NCI-H1694 (cell line): Measurements from ENCODE around the gene SPZ1.
A peak's percentile ranks its signal among the peaks of the same experiment; 100 is the strongest.
"Not testable (repeated sequence)": the region's sequence is repeated elsewhere in the genome, so short reads cannot be mapped to it uniquely, and the experiment has no call there.

Source experiments
- DNase-seq: peaks from one replicate; lab custom pipeline; 2025; lab: John Stamatoyannopoulos, UW

SPZ1 gene

GRCh38 chr5:80319702-80320101, at the start of gene SPZ1:
SPZ1 (plus strand) TSS chr5:80320002; CDS start chr5:80320216, 214 bp downstream.
- no peak for DNase-seq

- not testable (repeated sequence) for DNase-seq
These were observed 49.3 kb upstream of the SPZ1 start for GRCh38 chr5:80270543-80270942.

- peak; percentile 39 for DNase-seq
These were observed 44.5 kb upstream of the SPZ1 start for GRCh38 chr5:80275347-80275746.

GRCh38 chr5:80276186-80276585, 43.6 kb upstream of the SPZ1 start:
- no peak for DNase-seq

- no peak for DNase-seq
These were observed 42.6 kb upstream of the SPZ1 start for GRCh38 chr5:80277191-80277590.

- no peak for DNase-seq
These were observed 37.7 kb upstream of the SPZ1 start for GRCh38 chr5:80282054-80282453.

- DNase-seq, result no peak
These were observed 36.4 kb upstream of the SPZ1 start for GRCh38 chr5:80283360-80283759.

GRCh38 chr5:80284720-80285119, 35.1 kb upstream of the SPZ1 start:
- no peak for DNase-seq

- no peak for DNase-seq
These were observed 31.6 kb upstream of the SPZ1 start for GRCh38 chr5:80288177-80288576.

GRCh38 chr5:80289320-80289719, 30.5 kb upstream of the SPZ1 start:
- DNase-seq, result no peak

- no peak for DNase-seq
These were observed 28.0 kb upstream of the SPZ1 start for GRCh38 chr5:80291761-80292160.

GRCh38 chr5:80296121-80296520, 23.7 kb upstream of the SPZ1 start:
- DNase-seq, result no peak

- DNase-seq, result no peak
These were observed 20.2 kb upstream of the SPZ1 start for GRCh38 chr5:80299601-80300000.

GRCh38 chr5:80300125-80300524, 19.7 kb upstream of the SPZ1 start:
- DNase-seq, result no peak

GRCh38 chr5:80300796-80301195, 19.0 kb upstream of the SPZ1 start:
- not testable (repeated sequence) for DNase-seq

- DNase-seq, result not testable (repeated sequence)
These were observed 18.5 kb upstream of the SPZ1 start for GRCh38 chr5:80301342-80301741.

- no peak for DNase-seq
These were observed 17.2 kb upstream of the SPZ1 start for GRCh38 chr5:80302636-80303035.

GRCh38 chr5:80308526-80308925, 11.3 kb upstream of the SPZ1 start:
- no peak for DNase-seq

GRCh38 chr5:80309871-80310665, 9.7 kb upstream of the SPZ1 start:
- no peak for DNase-seq

- no peak for DNase-seq
These were observed 4.6 kb upstream of the SPZ1 start for GRCh38 chr5:80315244-80315643.

- DNase-seq, result peak; percentile 44
These were observed 1.6 kb upstream of the SPZ1 start for GRCh38 chr5:80318212-80318611.

- no peak for DNase-seq
These were observed 5.1 kb downstream of the SPZ1 start for GRCh38 chr5:80324912-80325311.

GRCh38 chr5:80326468-80326867, 6.7 kb downstream of the SPZ1 start:
- no peak for DNase-seq

- no peak for DNase-seq
These were observed 17.6 kb downstream of the SPZ1 start for GRCh38 chr5:80337379-80337778.
